Liver (tissue), 9 donors: ENCODE measurements around the gene KCNG3. TPM values are rescaled to one million over a fixed set of nuclear protein-coding genes. Genes with fewer than 3 reads are reported as not detected.
A peak's percentile ranks its signal among the peaks of the same experiment; 100 is the strongest.

ENCODE experiments used
- DNase-seq: peaks from one replicate; pipeline ENCODE4 v3.0.0-alpha.2; 2017; ENCODE audit warnings: low spot score
- H3K27ac ChIP-seq, 2 donors: one replicate each; pipeline ENCODE4 v1.7.0; 2013; ENCODE audit warnings: inconsistent platforms in 2 of 2, low read length in 2 of 2, control low read depth in 1 of 2, low read depth in 1 of 2, mild to moderate bottlenecking in 1 of 2
- H3K27me3 ChIP-seq, 4 donors: one replicate each; pipeline versions ENCODE4 v1.6.1 to v1.7.0; 2013; ENCODE audit warnings: low read length in 3 of 4, inconsistent platforms in 1 of 4, mild to moderate bottlenecking in 1 of 4, moderate library complexity in 1 of 4; ENCODE audit not compliant: control insufficient read depth in 4 of 4, insufficient read depth in 4 of 4
- H3K36me3 ChIP-seq, 4 donors: one replicate each; pipeline versions ENCODE4 v1.6.1 to v1.7.0; 2013; ENCODE audit warnings: low read length in 3 of 4, mild to moderate bottlenecking in 3 of 4, low read depth in 1 of 4, moderate library complexity in 1 of 4; ENCODE audit not compliant: control insufficient read depth in 4 of 4, insufficient read depth in 3 of 4
- H3K4me1 ChIP-seq, 4 donors: one replicate each; pipeline versions ENCODE4 v1.6.1 to v1.7.0; 2013; ENCODE audit warnings: low read length in 3 of 4, mild to moderate bottlenecking in 3 of 4, moderate library complexity in 1 of 4; ENCODE audit not compliant: control insufficient read depth in 4 of 4, insufficient read depth in 4 of 4
- H3K4me3 ChIP-seq, 3 donors: one replicate each; pipeline versions ENCODE4 v1.6.1 to v1.7.0; 2013; ENCODE audit warnings: low read length in 3 of 3, control low read depth in 1 of 3, low read depth in 1 of 3, mild to moderate bottlenecking in 1 of 3
- H3K9ac ChIP-seq, 2 donors: one replicate each; pipeline ENCODE4 v1.7.0; 2013; ENCODE audit warnings: low read length in 2 of 2, mild to moderate bottlenecking in 2 of 2, moderate library complexity in 2 of 2, control low read depth in 1 of 2, low read depth in 1 of 2
- H3K9me3 ChIP-seq, 4 donors: one replicate each; pipeline versions ENCODE4 v1.6.1 to v1.7.0; 2013; ENCODE audit warnings: low read length in 3 of 4; ENCODE audit not compliant: control insufficient read depth in 4 of 4
- ATF3 ChIP-seq: IDR thresholded peaks from 2 replicates; pipeline ENCODE4 v1.6.1; 2016; ENCODE audit warnings: antibody characterized with exemption
- CTCF ChIP-seq: fragments of 150-350 bp; IDR thresholded peaks from 2 replicates; pipeline ENCODE4 v1.5.1; 2017; ENCODE audit warnings: improper control_type of control experiment, low read depth, low read length; ENCODE audit not compliant: missing input control
- EGR1 ChIP-seq, 2 donors: IDR thresholded peaks; 2 replicates each; pipeline ENCODE4 v1.6.1; 2016 to 2018; ENCODE audit warnings: antibody characterized with exemption in 2 of 2, low read depth in 2 of 2
- FOXA1 ChIP-seq: IDR thresholded peaks from 2 replicates; pipeline ENCODE4 v1.6.1; 2016; ENCODE audit warnings: antibody characterized with exemption
- FOXA2 ChIP-seq: IDR thresholded peaks from 2 replicates; pipeline ENCODE4 v1.6.1; 2016; ENCODE audit warnings: antibody characterized with exemption
- GABPA ChIP-seq, 2 donors: IDR thresholded peaks in 1 of 2; conservative IDR thresholded peaks in 1 of 2; 2 replicates each; pipeline ENCODE4 v1.6.1; 2016; ENCODE audit warnings: antibody characterized with exemption in 2 of 2, mild to moderate bottlenecking in 1 of 2, moderate library complexity in 1 of 2
- HNF4A ChIP-seq, 2 donors: conservative IDR thresholded peaks; 2 replicates each; pipeline ENCODE4 v1.6.1; 2016; ENCODE audit warnings: antibody characterized with exemption in 2 of 2, mild to moderate bottlenecking in 2 of 2
- HNF4G ChIP-seq: IDR thresholded peaks from 2 replicates; pipeline ENCODE4 v1.6.1; 2016; ENCODE audit warnings: antibody characterized with exemption
- JUND ChIP-seq, 2 donors: IDR thresholded peaks; 2 replicates each; pipeline ENCODE4 v1.6.1; 2016; ENCODE audit warnings: antibody characterized with exemption in 2 of 2
- NR2F2 ChIP-seq: IDR thresholded peaks from 2 replicates; pipeline ENCODE4 v1.6.1; 2016; ENCODE audit warnings: antibody characterized with exemption
- RAD21 ChIP-seq, 2 donors: IDR thresholded peaks; 2 replicates each; pipeline ENCODE4 v1.6.1; 2016; ENCODE audit warnings: antibody characterized with exemption in 2 of 2, mild to moderate bottlenecking in 2 of 2
- REST ChIP-seq: IDR thresholded peaks from 2 replicates; pipeline ENCODE4 v1.6.1; 2016; ENCODE audit warnings: antibody characterized with exemption, mild to moderate bottlenecking
- RXRA ChIP-seq, 2 donors: IDR thresholded peaks; 2 replicates each; pipeline ENCODE4 v1.6.1; 2017 to 2018; ENCODE audit warnings: antibody characterized with exemption in 2 of 2, mild to moderate bottlenecking in 1 of 2
- SP1 ChIP-seq: IDR thresholded peaks from 2 replicates; pipeline ENCODE4 v1.6.1; 2018; ENCODE audit warnings: antibody characterized with exemption, mild to moderate bottlenecking
- TAF1 ChIP-seq: conservative IDR thresholded peaks from 2 replicates; pipeline ENCODE4 v1.6.1; 2016; ENCODE audit warnings: antibody characterized with exemption, mild to moderate bottlenecking
- YY1 ChIP-seq: IDR thresholded peaks from 2 replicates; pipeline ENCODE4 v1.6.1; 2016; ENCODE audit warnings: antibody characterized with exemption, mild to moderate bottlenecking
- WGBS: extraction: QIAGEN DNeasy Blood & Tissue Kit; methylation state at CpG from one replicate; pipeline ENCODE4 v1.1.7; 2013; 5-methylcytosine and 5-hydroxymethylcytosine counted together
- polyA plus RNA-seq, 2 donors: library from polyadenylated mRNA; stranded (reverse) in 1 of 2; unstranded in 1 of 2; fragments of 200-250 nt in 1 of 2; fragments of >200 nt in 1 of 2; fragmentation: Nextera tagmentation in 1 of 2; extraction: Ambion mirVana in 1 of 2; gene quantifications; one replicate each; pipeline versions ENCODE4 v1.2.1 to v1.2.3, GENCODE V29; 2013 to 2015
- total RNA-seq, 2 donors: library from RNA; depleted of rRNA; stranded (reverse); fragments of >200 nt; gene quantifications; one replicate each; pipeline ENCODE4 v1.2.3, GENCODE V29; 2014
- TF ChIP-seq, protein P1 (sequence below): IDR thresholded peaks from 2 replicates; pipeline ENCODE4 v1.6.1; 2016; ENCODE audit warnings: antibody characterized with exemption
- TF ChIP-seq, protein P2 (sequence below): IDR thresholded peaks from 2 replicates; pipeline ENCODE4 v1.6.1; 2016; ENCODE audit warnings: antibody characterized with exemption
- donor health status: healthy.
- donor health status: healthy.
- donor health status: healthy.
- donor health status: healthy.
- donor health status: healthy.

KCNG3 gene
- total and polyA plus RNA-seq, 4 donors, result not detected

DNA sequence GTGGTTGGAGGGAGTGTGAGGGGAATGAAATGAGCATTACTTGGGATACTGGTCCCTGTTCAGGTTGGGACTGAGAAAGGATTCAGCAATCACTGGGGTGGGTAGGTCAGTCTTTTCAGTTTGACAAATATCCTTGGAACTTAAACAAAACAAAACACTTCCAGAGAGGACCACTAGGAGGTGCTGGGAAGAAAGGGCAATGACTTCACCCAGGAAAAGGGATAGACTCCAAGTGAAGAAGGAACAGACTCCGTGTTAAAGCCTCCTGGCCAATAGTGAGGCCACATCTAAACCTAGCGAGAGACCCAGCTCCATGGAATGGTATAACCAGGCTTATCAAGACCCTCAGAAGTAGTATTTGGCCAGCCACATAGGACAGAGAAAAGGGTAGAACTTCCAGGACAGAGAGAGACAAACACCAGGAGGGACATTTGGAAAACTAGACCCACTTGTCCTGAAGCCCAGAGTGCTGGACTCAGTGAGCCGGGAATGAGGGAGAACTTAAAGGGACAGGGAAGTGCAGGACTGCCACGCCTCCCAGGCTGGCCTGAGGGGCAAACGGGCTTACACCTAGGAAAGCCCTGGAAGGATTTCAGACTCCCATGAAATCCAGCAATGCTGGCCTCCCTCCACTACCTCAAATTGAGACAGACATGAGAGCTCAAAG lies 19.6 kb upstream of the KCNG3 start:
- Histone ChIP-seq H3K9ac (no peak overlapping the region), H3K9me3 (no peaks in the 10 kb centered on the region), H3K4me3 (no peak overlapping the region), H3K4me1 (no peaks in the 10 kb centered on the region), H3K36me3 (no peaks in the 10 kb centered on the region), H3K27ac (no peak overlapping the region), H3K27me3 (no peaks in the 10 kb centered on the region)
- TF ChIP-seq RXRA (IDR thresholded peaks at IDR 0.05) (peak in 1 of 2 donors; percentile 22), JUND (IDR thresholded peaks at IDR 0.05) (no peak), TAF1 (no peak), FOXA1 (no peak), CTCF (peak; percentile 65), RAD21 (IDR thresholded peaks at IDR 0.05) (peak; percentile 80 to 87), HNF4A (conservative IDR thresholded peaks at IDR 0.05) (no peak)
- no peak for DNase-seq
- WGBS, result 63% methylated on average over 5 of the region's 5 CpGs

- TF ChIP-seq, protein P1, sequence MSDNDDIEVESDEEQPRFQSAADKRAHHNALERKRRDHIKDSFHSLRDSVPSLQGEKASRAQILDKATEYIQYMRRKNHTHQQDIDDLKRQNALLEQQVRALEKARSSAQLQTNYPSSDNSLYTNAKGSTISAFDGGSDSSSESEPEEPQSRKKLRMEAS, result no peak
- TF ChIP-seq REST (no peak), HNF4G (no peak), ATF3 (no peak), RAD21 (IDR thresholded peaks at IDR 0.05) (no peak), CTCF (no peak), FOXA2 (no peak), RXRA (IDR thresholded peaks at IDR 0.05) (no peak), TAF1 (no peak), SP1 (no peak), NR2F2 (no peak), EGR1 (IDR thresholded peaks at IDR 0.05; ENCODE audit: low read depth in 2 of 2) (no peak), JUND (IDR thresholded peaks at IDR 0.05) (no peak), GABPA (IDR thresholded peaks at IDR 0.05 in 1 of 2, conservative IDR thresholded peaks at IDR 0.05 in 1 of 2) (no peak), FOXA1 (no peak), YY1 (no peak), HNF4A (conservative IDR thresholded peaks at IDR 0.05) (no peak)
- TF ChIP-seq, protein P2, sequence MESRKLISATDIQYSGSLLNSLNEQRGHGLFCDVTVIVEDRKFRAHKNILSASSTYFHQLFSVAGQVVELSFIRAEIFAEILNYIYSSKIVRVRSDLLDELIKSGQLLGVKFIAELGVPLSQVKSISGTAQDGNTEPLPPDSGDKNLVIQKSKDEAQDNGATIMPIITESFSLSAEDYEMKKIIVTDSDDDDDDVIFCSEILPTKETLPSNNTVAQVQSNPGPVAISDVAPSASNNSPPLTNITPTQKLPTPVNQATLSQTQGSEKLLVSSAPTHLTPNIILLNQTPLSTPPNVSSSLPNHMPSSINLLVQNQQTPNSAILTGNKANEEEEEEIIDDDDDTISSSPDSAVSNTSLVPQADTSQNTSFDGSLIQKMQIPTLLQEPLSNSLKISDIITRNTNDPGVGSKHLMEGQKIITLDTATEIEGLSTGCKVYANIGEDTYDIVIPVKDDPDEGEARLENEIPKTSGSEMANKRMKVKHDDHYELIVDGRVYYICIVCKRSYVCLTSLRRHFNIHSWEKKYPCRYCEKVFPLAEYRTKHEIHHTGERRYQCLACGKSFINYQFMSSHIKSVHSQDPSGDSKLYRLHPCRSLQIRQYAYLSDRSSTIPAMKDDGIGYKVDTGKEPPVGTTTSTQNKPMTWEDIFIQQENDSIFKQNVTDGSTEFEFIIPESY, result no peak
- WGBS, result 47% methylated on average over 2 of the region's 2 CpGs
- Histone ChIP-seq H3K4me3 (no peak overlapping the region), H3K36me3 (no peaks in the 10 kb centered on the region), H3K27me3 (peaks cover 0 to 2% (median 0%) of the 10 kb centered on the region in 4 donors), H3K27ac (no peak overlapping the region), H3K9me3 (no peaks in the 10 kb centered on the region), H3K4me1 (no peaks in the 10 kb centered on the region), H3K9ac (no peak overlapping the region)
- no peak for DNase-seq
Observed at GRCh38 chr2:42510608-42511243, 16.9 kb upstream of the KCNG3 start.
